ENCODE data around the gene DIP2C. TPM values are rescaled to one million over a fixed set of nuclear protein-coding genes. Genes with fewer than 3 reads are reported as not detected.

DIP2C gene
- total RNA-seq, 1 experiment from 2014 or later: 11.0 TPM

DNA sequence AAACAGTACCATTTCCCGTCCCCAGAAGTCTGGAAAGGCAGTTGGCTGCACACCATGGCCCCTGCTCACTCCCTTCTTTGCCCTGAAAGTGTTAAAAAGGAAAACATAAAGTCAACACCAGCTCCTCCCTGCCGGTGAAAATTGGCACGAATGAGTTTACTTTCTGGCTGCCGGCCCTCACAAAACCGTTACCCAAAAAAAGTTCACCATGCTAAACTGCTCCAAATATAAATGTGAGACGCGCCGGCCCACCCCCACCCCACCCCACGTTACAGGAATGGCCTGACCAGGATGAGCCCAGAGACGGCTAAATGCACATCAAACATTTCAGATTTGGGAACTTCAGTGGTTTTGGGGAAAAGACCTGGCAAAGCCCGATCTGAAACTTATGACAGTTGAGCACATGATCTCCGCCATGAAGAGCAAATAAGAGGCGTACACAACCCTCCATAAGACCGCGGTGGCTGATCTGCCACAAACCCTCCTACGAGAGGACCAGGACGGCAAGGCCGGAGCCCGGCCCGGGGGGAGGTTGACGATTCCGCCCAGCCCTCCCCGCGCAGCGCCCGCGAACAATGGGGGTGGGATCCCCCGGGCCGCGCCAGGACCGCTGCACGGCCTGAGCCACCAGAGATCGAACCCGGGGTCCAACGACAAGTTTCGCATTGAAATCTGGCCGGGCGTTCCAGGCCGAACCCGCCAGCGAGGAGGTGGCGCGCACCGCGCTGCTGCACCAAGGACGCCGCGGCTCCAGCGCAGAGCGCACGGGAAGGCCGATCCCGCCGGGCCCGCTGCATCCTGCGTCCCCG lies 952 bp downstream of the DIP2C start:
- Mint-ChIP-seq H3K36me3 (no peaks in the 10 kb centered on the region), H3K4me3 (peak overlapping the region; percentile 69), H3K4me1 (peaks cover 23% of the 10 kb centered on the region), H3K27ac (no peak overlapping the region), H3K27me3 (ENCODE audit: low read depth) (peaks cover 35% of the 10 kb centered on the region), H3K9me3 (no peaks in the 10 kb centered on the region)
- DNase-seq (ENCODE audit: low spot score) (peak; percentile 60), ATAC-seq (peak; percentile 51)
- TF ChIP-seq CREB1 (CRISPR knock-in tag; IDR thresholded peaks at IDR 0.05): no peak
- 0 out of 2 replicates have a peak, but pooled peaks have one; percentile 74 for TF ChIP-seq TCF7 (CRISPR knock-in tag; IDR thresholded peaks at IDR 0.05; ENCODE audit: low read depth)
- TF ChIP-seq, protein P1, sequence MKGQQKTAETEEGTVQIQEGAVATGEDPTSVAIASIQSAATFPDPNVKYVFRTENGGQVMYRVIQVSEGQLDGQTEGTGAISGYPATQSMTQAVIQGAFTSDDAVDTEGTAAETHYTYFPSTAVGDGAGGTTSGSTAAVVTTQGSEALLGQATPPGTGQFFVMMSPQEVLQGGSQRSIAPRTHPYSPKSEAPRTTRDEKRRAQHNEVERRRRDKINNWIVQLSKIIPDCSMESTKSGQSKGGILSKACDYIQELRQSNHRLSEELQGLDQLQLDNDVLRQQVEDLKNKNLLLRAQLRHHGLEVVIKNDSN (CRISPR knock-in tag; IDR thresholded peaks at IDR 0.05): peak; percentile 14; the same call in 1 of the 2 replicates
- TF ChIP-seq E2F1 (CRISPR knock-in tag; IDR thresholded peaks at IDR 0.05): no peak
- no peak for TF ChIP-seq CDX4 (CRISPR knock-in tag; IDR thresholded peaks at IDR 0.05; ENCODE audit: borderline replicate concordance)
- peak; percentile 63; the same call in 1 of the 2 replicates for TF ChIP-seq FOXP4 (CRISPR knock-in tag; IDR thresholded peaks at IDR 0.05)
- TF ChIP-seq ETV6 (CRISPR knock-in tag; IDR thresholded peaks at IDR 0.05): no peak
- 0 out of 2 replicates have a peak, but pooled peaks have one; percentile 26 for TF ChIP-seq FOXK1 (CRISPR knock-in tag; IDR thresholded peaks at IDR 0.05)
- TF ChIP-seq CBFB (CRISPR knock-in tag; IDR thresholded peaks at IDR 0.05; ENCODE audit: low read depth): no peak
- no peak for TF ChIP-seq NFE2L1 (CRISPR knock-in tag; IDR thresholded peaks at IDR 0.05)
- TF ChIP-seq CREM (CRISPR knock-in tag; IDR thresholded peaks at IDR 0.05): no peak
- TF ChIP-seq, protein P2, sequence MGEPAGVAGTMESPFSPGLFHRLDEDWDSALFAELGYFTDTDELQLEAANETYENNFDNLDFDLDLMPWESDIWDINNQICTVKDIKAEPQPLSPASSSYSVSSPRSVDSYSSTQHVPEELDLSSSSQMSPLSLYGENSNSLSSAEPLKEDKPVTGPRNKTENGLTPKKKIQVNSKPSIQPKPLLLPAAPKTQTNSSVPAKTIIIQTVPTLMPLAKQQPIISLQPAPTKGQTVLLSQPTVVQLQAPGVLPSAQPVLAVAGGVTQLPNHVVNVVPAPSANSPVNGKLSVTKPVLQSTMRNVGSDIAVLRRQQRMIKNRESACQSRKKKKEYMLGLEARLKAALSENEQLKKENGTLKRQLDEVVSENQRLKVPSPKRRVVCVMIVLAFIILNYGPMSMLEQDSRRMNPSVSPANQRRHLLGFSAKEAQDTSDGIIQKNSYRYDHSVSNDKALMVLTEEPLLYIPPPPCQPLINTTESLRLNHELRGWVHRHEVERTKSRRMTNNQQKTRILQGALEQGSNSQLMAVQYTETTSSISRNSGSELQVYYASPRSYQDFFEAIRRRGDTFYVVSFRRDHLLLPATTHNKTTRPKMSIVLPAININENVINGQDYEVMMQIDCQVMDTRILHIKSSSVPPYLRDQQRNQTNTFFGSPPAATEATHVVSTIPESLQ (CRISPR knock-in tag; IDR thresholded peaks at IDR 0.05): no peak
- no peak for TF ChIP-seq MXD4 (CRISPR knock-in tag; IDR thresholded peaks at IDR 0.05; ENCODE audit: borderline replicate concordance)
- TF ChIP-seq, protein P3, sequence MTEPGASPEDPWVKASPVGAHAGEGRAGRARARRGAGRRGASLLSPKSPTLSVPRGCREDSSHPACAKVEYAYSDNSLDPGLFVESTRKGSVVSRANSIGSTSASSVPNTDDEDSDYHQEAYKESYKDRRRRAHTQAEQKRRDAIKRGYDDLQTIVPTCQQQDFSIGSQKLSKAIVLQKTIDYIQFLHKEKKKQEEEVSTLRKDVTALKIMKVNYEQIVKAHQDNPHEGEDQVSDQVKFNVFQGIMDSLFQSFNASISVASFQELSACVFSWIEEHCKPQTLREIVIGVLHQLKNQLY (CRISPR knock-in tag; IDR thresholded peaks at IDR 0.05): 0 out of 2 replicates have a peak, but pooled peaks have one; percentile 21
- peak; percentile 73; the same call in 1 of the 2 replicates for TF ChIP-seq HMGXB4 (CRISPR knock-in tag; IDR thresholded peaks at IDR 0.05)
- ChIA-PET CTCF (interaction anchor here (0.8 to 1.0 kb wide), 2 partner anchors 10 to 100 kb away, joined by 3 to 5 read pairs; no protein-coding TSS in a partner anchor), POLR2A (interaction anchor here (0.9 kb wide), 1 partner anchor 197 kb away, joined by 3 read pairs; no protein-coding TSS in a partner anchor)

Measured in WTC11 (cell line).